Vagina (tissue), 2 donors: Measurements from ENCODE around the gene DMD. TPM values are rescaled to one million over a fixed set of nuclear protein-coding genes. Genes with fewer than 3 reads are reported as not detected.

Experiments used
- DNase-seq, 2 donors: peaks; one replicate each; pipeline ENCODE4 v3.0.0-alpha.2; 2017; ENCODE audit errors: extremely low spot score in 2 of 2
- H3K27ac ChIP-seq: fragments of 200-600 bp; sonication (generic); one replicate; pipeline ENCODE4 v1.5.1; 2019
- H3K27me3 ChIP-seq: fragments of 200-600 bp; sonication (generic); one replicate; pipeline ENCODE4 v1.5.1; 2019
- H3K36me3 ChIP-seq, 2 donors: fragments of 200-600 bp; sonication (generic); one replicate each; pipeline ENCODE4 v1.5.1; 2017 to 2019
- H3K4me1 ChIP-seq: fragments of 200-600 bp; sonication (generic); one replicate; pipeline ENCODE4 v1.5.1; 2019
- H3K4me3 ChIP-seq, 2 donors: fragments of 200-600 bp; sonication (generic); 1 replicate in 1 of 2; 2 replicates in 1 of 2; pipeline ENCODE4 v1.5.1; 2016 to 2019
- H3K9me3 ChIP-seq: fragments of 200-600 bp; sonication (generic); one replicate; pipeline ENCODE4 v1.5.1; 2019
- POLR2A ChIP-seq, 2 donors: fragments of 450-650 bp; IDR thresholded peaks; one replicate each; pipeline ENCODE4 v1.6.1; 2017; ENCODE audit warnings: antibody characterized with exemption in 2 of 2, mild to moderate bottlenecking in 2 of 2, moderate library complexity in 2 of 2
- POLR2AphosphoS5 ChIP-seq, 2 donors: sonication (generic); formaldehyde crosslinking; IDR thresholded peaks; one replicate each; pipeline ENCODE4 v1.9.0; 2017; ENCODE audit warnings: antibody characterized with exemption in 2 of 2, mild to moderate bottlenecking in 2 of 2, low read depth in 1 of 2; ENCODE audit not compliant: insufficient read depth in 1 of 2
- intact Hi-C: fragments of 100-400 bp; cut with DNase I; formaldehyde crosslinking; loops from one replicate; pipeline ENCODE4 v1.15.1; 2023
- total RNA-seq: library from RNA; depleted of rRNA; stranded (reverse); fragments of >200 nt; gene quantifications from one replicate; pipeline ENCODE4 v1.2.3, GENCODE V29; 2016
- TF ChIP-seq, protein P1 (sequence below), 3 experiments: fragments of 450-650 bp in 2 of 3; fragments of 200-600 bp in 1 of 3; sonication (generic) in 1 of 3; IDR thresholded peaks; one replicate each; pipeline ENCODE4 v1.5.1; 2017 to 2019; ENCODE audit warnings: antibody characterized with exemption in 3 of 3, mild to moderate bottlenecking in 2 of 3, moderate library complexity in 2 of 3

The DMD gene
- total RNA-seq, 1 donor from 2014 or later = 25.8 TPM

DNA sequence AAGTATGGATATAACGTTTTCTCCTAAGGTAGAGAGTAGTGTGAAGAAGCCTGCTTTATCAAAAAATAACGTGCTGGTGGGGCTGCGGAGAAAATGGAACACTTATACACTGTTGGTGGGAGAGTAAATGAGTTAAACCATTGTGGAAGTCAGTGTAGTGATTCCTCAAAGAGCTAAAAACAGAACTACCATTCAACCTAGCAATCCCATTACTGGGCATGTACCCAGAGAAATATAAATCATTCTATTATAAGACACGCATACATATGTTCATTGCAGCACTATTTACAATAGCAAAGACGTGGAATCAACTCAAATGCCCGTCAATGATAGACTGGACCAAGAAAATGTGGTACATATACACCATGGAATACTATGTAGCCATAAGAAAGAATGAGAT is 196.4 kb downstream of the DMD start:
- H3K36me3 ChIP-seq = no peaks in the 10 kb centered on the region
- no peaks in the 10 kb centered on the region for H3K4me1 ChIP-seq
- no peaks in the 10 kb centered on the region for H3K9me3 ChIP-seq
- H3K27ac ChIP-seq = no peak overlapping the region
- H3K27me3 ChIP-seq = no peaks in the 10 kb centered on the region
- intact Hi-C loops = no loop called here
- DNase-seq = no peak
- TF ChIP-seq POLR2AphosphoS5 (IDR thresholded peaks at IDR 0.05; ENCODE audit: insufficient read depth in 1 of 2, low read depth in 1 of 2) (no peak), POLR2A (IDR thresholded peaks at IDR 0.05) (no peak)
- TF ChIP-seq, protein P1, sequence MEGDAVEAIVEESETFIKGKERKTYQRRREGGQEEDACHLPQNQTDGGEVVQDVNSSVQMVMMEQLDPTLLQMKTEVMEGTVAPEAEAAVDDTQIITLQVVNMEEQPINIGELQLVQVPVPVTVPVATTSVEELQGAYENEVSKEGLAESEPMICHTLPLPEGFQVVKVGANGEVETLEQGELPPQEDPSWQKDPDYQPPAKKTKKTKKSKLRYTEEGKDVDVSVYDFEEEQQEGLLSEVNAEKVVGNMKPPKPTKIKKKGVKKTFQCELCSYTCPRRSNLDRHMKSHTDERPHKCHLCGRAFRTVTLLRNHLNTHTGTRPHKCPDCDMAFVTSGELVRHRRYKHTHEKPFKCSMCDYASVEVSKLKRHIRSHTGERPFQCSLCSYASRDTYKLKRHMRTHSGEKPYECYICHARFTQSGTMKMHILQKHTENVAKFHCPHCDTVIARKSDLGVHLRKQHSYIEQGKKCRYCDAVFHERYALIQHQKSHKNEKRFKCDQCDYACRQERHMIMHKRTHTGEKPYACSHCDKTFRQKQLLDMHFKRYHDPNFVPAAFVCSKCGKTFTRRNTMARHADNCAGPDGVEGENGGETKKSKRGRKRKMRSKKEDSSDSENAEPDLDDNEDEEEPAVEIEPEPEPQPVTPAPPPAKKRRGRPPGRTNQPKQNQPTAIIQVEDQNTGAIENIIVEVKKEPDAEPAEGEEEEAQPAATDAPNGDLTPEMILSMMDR (IDR thresholded peaks at IDR 0.05) = no peak
- H3K4me3 ChIP-seq = no peak overlapping the region

GRCh38 chrX:33014086-33014485 is 197.3 kb downstream of the DMD start:
- no peaks in the 10 kb centered on the region for H3K27me3 ChIP-seq
- DNase-seq = no peak
- no peaks in the 10 kb centered on the region for H3K4me1 ChIP-seq
- intact Hi-C loops = no loop called here
- no peaks in the 10 kb centered on the region for H3K9me3 ChIP-seq
- no peaks in the 10 kb centered on the region for H3K36me3 ChIP-seq
- H3K4me3 ChIP-seq = no peak overlapping the region
- TF ChIP-seq POLR2AphosphoS5 (IDR thresholded peaks at IDR 0.05; ENCODE audit: insufficient read depth in 1 of 2, low read depth in 1 of 2) (no peak), POLR2A (IDR thresholded peaks at IDR 0.05) (no peak)
- TF ChIP-seq, protein P1 (IDR thresholded peaks at IDR 0.05) = no peak
- no peak overlapping the region for H3K27ac ChIP-seq

- Histone ChIP-seq H3K9me3 (no peaks in the 10 kb centered on the region), H3K36me3 (no peaks in the 10 kb centered on the region), H3K27ac (no peak overlapping the region), H3K4me1 (no peaks in the 10 kb centered on the region), H3K4me3 (no peak overlapping the region), H3K27me3 (no peaks in the 10 kb centered on the region)
- TF ChIP-seq POLR2AphosphoS5 (IDR thresholded peaks at IDR 0.05; ENCODE audit: insufficient read depth in 1 of 2, low read depth in 1 of 2) (no peak), POLR2A (IDR thresholded peaks at IDR 0.05) (no peak)
- TF ChIP-seq, protein P1 (IDR thresholded peaks at IDR 0.05) = no peak
- intact Hi-C loops = no loop called here
- no peak for DNase-seq
Measured at GRCh38 chrX:33001107-33001506, 210.2 kb downstream of the DMD start.

- H3K27ac ChIP-seq = no peak overlapping the region
- intact Hi-C loops = no loop called here
- H3K4me1 ChIP-seq = no peaks in the 10 kb centered on the region
- no peaks in the 10 kb centered on the region for H3K36me3 ChIP-seq
- TF ChIP-seq POLR2A (IDR thresholded peaks at IDR 0.05) = no peak
- TF ChIP-seq, protein P1 (IDR thresholded peaks at IDR 0.05) = no peak
- TF ChIP-seq POLR2AphosphoS5 (IDR thresholded peaks at IDR 0.05; ENCODE audit: insufficient read depth in 1 of 2, low read depth in 1 of 2) = no peak
- no peak for DNase-seq
- no peak overlapping the region for H3K4me3 ChIP-seq
- H3K9me3 ChIP-seq = no peaks in the 10 kb centered on the region
- H3K27me3 ChIP-seq = no peaks in the 10 kb centered on the region
Measured at GRCh38 chrX:32998776-32999175, 212.6 kb downstream of the DMD start.

DNA sequence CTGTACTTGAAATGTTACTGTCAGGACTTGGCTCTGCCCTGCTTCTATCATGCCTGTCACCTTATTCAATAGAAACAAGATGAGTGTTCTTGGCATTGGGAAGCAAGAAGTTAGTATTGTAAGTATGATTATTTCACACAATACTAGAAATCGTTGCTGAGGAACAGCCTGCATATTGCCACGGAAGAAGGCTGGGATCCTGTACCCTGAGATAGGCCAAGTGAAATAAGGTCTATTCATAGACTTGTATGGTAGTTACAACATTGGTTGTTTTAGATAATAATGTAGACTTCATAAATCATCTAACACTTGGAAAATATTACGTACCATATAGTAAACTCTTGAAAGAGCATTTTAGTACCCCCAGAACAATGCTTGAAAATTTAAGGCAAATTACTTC is 215.9 kb downstream of the DMD start:
- no peak for TF ChIP-seq POLR2A (IDR thresholded peaks at IDR 0.05)
- TF ChIP-seq, protein P1 (IDR thresholded peaks at IDR 0.05) = no peak
- TF ChIP-seq POLR2AphosphoS5 (IDR thresholded peaks at IDR 0.05; ENCODE audit: insufficient read depth in 1 of 2, low read depth in 1 of 2) = no peak
- H3K36me3 ChIP-seq = no peaks in the 10 kb centered on the region
- intact Hi-C loops = no loop called here
- no peaks in the 10 kb centered on the region for H3K9me3 ChIP-seq
- H3K4me1 ChIP-seq = no peaks in the 10 kb centered on the region
- H3K27me3 ChIP-seq = no peaks in the 10 kb centered on the region
- H3K27ac ChIP-seq = no peak overlapping the region
- no peak overlapping the region for H3K4me3 ChIP-seq
- DNase-seq = no peak
